Kidney (tissue), 14 donors: ENCODE results near the gene NFATC2IP. TPM values are rescaled to one million over a fixed set of nuclear protein-coding genes. Genes with fewer than 3 reads are reported as not detected.
A peak's percentile ranks its signal among the peaks of the same experiment; 100 is the strongest.

Experiments used
- DNase-seq, 5 donors: peaks; one replicate each; pipeline ENCODE4 v3.0.0-alpha.2; 2013 to 2020
- FAIRE-seq: peaks from 2 replicates; lab custom pipeline; 2012; peaks lifted over from hg19 to GRCh38; lab: Jason Lieb, UNC
- H3K27ac ChIP-seq, 2 donors: one replicate each; pipeline ENCODE4 v1.7.0; 2013; ENCODE audit warnings: low read depth in 2 of 2, low read length in 2 of 2, inconsistent platforms in 1 of 2
- H3K27me3 ChIP-seq: one replicate; pipeline ENCODE4 v1.7.1; 2013; ENCODE audit warnings: low read length, inconsistent platforms; ENCODE audit not compliant: control insufficient read depth, insufficient read depth
- H3K36me3 ChIP-seq, 3 donors: one replicate each; pipeline versions ENCODE4 v1.7.0 to v1.7.1; 2013; ENCODE audit warnings: low read length in 3 of 3, control low read depth in 1 of 3, inconsistent platforms in 1 of 3; ENCODE audit not compliant: insufficient read depth in 3 of 3, control insufficient read depth in 2 of 3
- H3K4me1 ChIP-seq, 3 donors: one replicate each; pipeline versions ENCODE4 v1.7.0 to v1.7.1; 2013; ENCODE audit warnings: low read length in 3 of 3, inconsistent platforms in 1 of 3, low read depth in 1 of 3; ENCODE audit not compliant: control insufficient read depth in 2 of 3, insufficient read depth in 2 of 3
- H3K4me3 ChIP-seq, 3 donors: one replicate each; pipeline versions ENCODE4 v1.7.0 to v1.8.1; 2013; ENCODE audit warnings: low read length in 3 of 3, control low read depth in 1 of 3, inconsistent platforms in 1 of 3
- H3K9ac ChIP-seq, 3 donors: one replicate each; pipeline versions ENCODE4 v1.7.0 to v1.7.1; 2013; ENCODE audit warnings: low read length in 3 of 3, control low read depth in 1 of 3, inconsistent platforms in 1 of 3
- H3K9me3 ChIP-seq, 3 donors: one replicate each; pipeline versions ENCODE4 v1.7.0 to v1.7.1; 2013; ENCODE audit warnings: low read length in 3 of 3, control low read depth in 1 of 3, inconsistent platforms in 1 of 3; ENCODE audit not compliant: control insufficient read depth in 2 of 3, insufficient read depth in 1 of 3
- intact Hi-C: fragments of 100-400 bp; cut with DNase I; formaldehyde crosslinking; loops from one replicate; pipeline ENCODE4 v1.11.1; 2022
- polyA plus RNA-seq: library from polyadenylated mRNA; stranded (reverse); fragments of 350-450 nt; fragmentation: Illumina TruSeq; extraction: RNeasy Lipid Tissue Mini Kit (QIAGEN cat#74804); gene quantifications from one replicate; pipeline ENCODE4 v1.2.3, GENCODE V29; 2014; ENCODE audit warnings: low read depth, low replicate concordance; ENCODE audit not compliant: insufficient read depth
- total RNA-seq: library from RNA; stranded (reverse); fragmentation: NEBNext Ultra II Directional; extraction: Animal tissue kit (Norgen Biotek cat#: 25700); gene quantifications from one replicate; pipeline ENCODE4 v1.2.1, GENCODE V29; 2021
- TF ChIP-seq, protein P1 (sequence below): IDR thresholded peaks from 3 replicates; pipeline ENCODE4 v1.5.1; 2012; ENCODE audit warnings: mild to moderate bottlenecking, moderate library complexity, borderline replicate concordance; ENCODE audit not compliant: insufficient read depth; ENCODE audit errors: extremely low read depth
- donor health status: control.
- donor health status: control.
- donor health status: control.
- donor health status: control.
- donor health status: control.
- donor health status: DM: yes; HTN: yes; CAD: no.
- donor health status: Normal renal cell carcinoma (clear cell type).

Gene NFATC2IP
- total and polyA plus RNA-seq, 2 donors from 2014 or later, result 8.9 to 31.0 TPM

DNA sequence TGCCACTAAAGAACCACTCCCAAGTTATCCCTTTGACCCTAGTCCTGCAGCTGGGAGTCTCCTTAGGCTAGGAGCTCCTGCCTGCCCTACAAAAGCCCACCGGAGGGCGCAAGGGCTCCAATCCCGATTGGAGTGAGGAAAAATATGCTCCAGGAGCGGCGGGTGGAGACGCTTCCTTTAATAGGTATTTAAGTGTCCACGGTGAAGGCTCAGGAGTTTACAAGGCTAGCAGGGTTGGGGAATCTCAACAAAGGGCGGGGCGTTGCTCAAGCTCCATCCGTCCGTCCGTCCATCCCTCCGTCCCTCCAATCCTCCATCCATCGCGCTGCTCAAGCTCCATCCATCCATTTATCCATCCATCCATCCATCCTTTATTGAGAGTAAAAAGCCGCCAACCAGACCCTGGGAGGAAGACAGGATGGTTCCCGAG is 23.3 kb downstream of the NFATC2IP start:
- DNase-seq (peak in 4 of 5 donors; percentile 71 to 86 (median 80)), FAIRE-seq (no peak)
- Histone ChIP-seq H3K4me1 (peaks cover 0 to 14% (median 7%) of the 10 kb centered on the region in 3 donors), H3K9me3 (no peaks in the 10 kb centered on the region), H3K27me3 (no peaks in the 10 kb centered on the region), H3K4me3 (peak overlapping the region; percentile 83 to 97 (median 96)), H3K9ac (peak overlapping the region; percentile 72 to 95 (median 91)), H3K27ac (peak overlapping the region; percentile 60 to 91), H3K36me3 (peaks cover 0 to 16% (median 4%) of the 10 kb centered on the region in 3 donors)
- intact Hi-C loops, result no loop called here
- TF ChIP-seq, protein P1, sequence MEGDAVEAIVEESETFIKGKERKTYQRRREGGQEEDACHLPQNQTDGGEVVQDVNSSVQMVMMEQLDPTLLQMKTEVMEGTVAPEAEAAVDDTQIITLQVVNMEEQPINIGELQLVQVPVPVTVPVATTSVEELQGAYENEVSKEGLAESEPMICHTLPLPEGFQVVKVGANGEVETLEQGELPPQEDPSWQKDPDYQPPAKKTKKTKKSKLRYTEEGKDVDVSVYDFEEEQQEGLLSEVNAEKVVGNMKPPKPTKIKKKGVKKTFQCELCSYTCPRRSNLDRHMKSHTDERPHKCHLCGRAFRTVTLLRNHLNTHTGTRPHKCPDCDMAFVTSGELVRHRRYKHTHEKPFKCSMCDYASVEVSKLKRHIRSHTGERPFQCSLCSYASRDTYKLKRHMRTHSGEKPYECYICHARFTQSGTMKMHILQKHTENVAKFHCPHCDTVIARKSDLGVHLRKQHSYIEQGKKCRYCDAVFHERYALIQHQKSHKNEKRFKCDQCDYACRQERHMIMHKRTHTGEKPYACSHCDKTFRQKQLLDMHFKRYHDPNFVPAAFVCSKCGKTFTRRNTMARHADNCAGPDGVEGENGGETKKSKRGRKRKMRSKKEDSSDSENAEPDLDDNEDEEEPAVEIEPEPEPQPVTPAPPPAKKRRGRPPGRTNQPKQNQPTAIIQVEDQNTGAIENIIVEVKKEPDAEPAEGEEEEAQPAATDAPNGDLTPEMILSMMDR, result peak; percentile 43

DNA sequence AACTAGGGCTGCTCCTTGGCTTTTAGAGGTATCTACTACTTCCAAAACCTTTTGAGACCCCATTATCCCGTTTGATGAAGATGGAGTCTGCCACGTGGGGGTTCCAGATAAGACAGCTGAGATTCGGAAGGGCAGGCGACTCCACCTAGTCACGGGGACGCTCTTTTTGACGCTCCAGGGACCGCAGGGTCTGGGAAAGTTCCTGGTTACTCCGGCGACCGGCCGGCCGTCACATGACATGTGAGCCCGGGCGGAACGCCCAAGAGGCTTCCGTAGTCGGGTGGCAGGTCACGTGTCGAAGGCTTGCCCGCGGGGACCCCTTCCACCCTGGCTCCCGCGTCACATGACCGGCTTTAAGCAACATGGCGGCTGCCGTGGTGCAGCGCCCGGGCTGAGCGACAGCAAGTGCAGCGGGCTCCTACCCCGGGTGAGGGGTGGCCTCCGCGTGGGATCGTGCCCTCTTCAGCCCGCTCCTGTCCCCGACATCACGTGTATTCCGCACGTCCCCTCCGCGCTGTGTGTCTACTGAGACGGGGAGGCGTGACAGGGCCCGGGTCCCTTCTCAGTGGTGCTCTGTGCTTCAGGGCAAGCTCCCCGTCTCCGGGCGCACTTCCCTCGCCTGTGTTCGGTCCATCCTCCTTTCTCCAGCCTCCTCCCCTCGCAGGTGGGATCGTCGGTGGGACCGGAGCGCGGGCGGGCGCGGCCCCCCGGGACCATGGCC is 23.9 kb downstream of the NFATC2IP start, which contains the start of gene SPNS1:
TSS of gene SPNS1 (plus strand) at position 342 of the 721 bp plus-strand sequence. CDS start at position 716, 374 bp downstream.
- peaks cover 0 to 16% (median 4%) of the 10 kb centered on the region in 3 donors for H3K36me3 ChIP-seq
- H3K4me3 ChIP-seq, result peak within 1 kb of the TSS; percentile 83 to 97 (median 96)
- peak; percentile 97 to 99 (median 98) for DNase-seq
- no peaks in the 10 kb centered on the region for H3K9me3 ChIP-seq
- H3K27me3 ChIP-seq, result no peaks in the 10 kb centered on the region
- peaks cover 0 to 14% (median 7%) of the 10 kb centered on the region in 3 donors for H3K4me1 ChIP-seq
- peak within 1 kb of the TSS; percentile 72 to 95 (median 91) for H3K9ac ChIP-seq
- H3K27ac ChIP-seq, result peak within 1 kb of the TSS; percentile 60 to 91
- intact Hi-C loops, result no loop called here
- no peak for FAIRE-seq
- TF ChIP-seq, protein P1, result peak; percentile 8

DNA sequence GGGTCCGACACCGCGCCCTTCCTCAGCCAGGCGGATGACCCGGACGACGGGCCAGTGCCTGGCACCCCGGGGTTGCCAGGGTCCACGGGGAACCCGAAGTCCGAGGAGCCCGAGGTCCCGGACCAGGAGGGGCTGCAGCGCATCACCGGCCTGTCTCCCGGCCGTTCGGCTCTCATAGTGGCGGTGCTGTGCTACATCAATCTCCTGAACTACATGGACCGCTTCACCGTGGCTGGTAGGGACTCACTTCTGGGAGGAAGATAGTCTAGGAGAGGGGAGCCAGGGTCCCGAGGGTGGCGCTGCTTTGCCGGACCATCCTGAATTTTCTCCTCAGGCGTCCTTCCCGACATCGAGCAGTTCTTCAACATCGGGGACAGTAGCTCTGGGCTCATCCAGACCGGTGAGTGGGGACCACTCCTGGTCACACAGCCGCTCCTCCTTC is 24.4 kb downstream of the NFATC2IP start:
- Histone ChIP-seq H3K4me1 (peaks cover 0 to 14% (median 7%) of the 10 kb centered on the region in 3 donors), H3K27ac (no peak overlapping the region), H3K36me3 (peaks cover 0 to 16% (median 4%) of the 10 kb centered on the region in 3 donors), H3K27me3 (no peaks in the 10 kb centered on the region), H3K9ac (peak overlapping the region; percentile 61 to 93 (median 85)), H3K4me3 (peak overlapping the region; percentile 74 to 97 (median 96)), H3K9me3 (no peaks in the 10 kb centered on the region)
- intact Hi-C loops, result no loop called here
- TF ChIP-seq, protein P1, result no peak
- FAIRE-seq, result no peak
- DNase-seq, result no peak
